Measurements from ENCODE around the gene CIC. TPM values are rescaled to one million over a fixed set of nuclear protein-coding genes. Genes with fewer than 3 reads are reported as not detected.

The CIC gene
- total RNA-seq, 2 donors from 2014 or later, result 112 to 125 TPM

- no peaks in the 10 kb centered on the region for H3K9me3 ChIP-seq (ENCODE audit: control insufficient read depth, low read length, poor library complexity, severe bottlenecking)
- peaks cover 46% of the 10 kb centered on the region for H3K4me1 Mint-ChIP-seq
- peak overlapping the region; percentile 63 for H3K27ac Mint-ChIP-seq
- DNase-seq (no peak), ATAC-seq (no peak)
- peak overlapping the region; percentile 53 for H3K4me3 Mint-ChIP-seq
- H3K27me3 Mint-ChIP-seq, result no peaks in the 10 kb centered on the region
- peaks cover 4% of the 10 kb centered on the region for H3K36me3 Mint-ChIP-seq (ENCODE audit: low read depth)
Measured at GRCh38 chr19:42271861-42272534, 2.9 kb downstream of the CIC start.

- peaks cover 4% of the 10 kb centered on the region for H3K36me3 Mint-ChIP-seq (ENCODE audit: low read depth)
- DNase-seq (no peak), ATAC-seq (no peak)
- H3K27ac Mint-ChIP-seq, result peak overlapping the region; percentile 63
- no peaks in the 10 kb centered on the region for H3K9me3 ChIP-seq (ENCODE audit: control insufficient read depth, low read length, poor library complexity, severe bottlenecking)
- H3K4me1 Mint-ChIP-seq, result peaks cover 46% of the 10 kb centered on the region
- H3K27me3 Mint-ChIP-seq, result no peaks in the 10 kb centered on the region
- peak overlapping the region; percentile 53 for H3K4me3 Mint-ChIP-seq
Measured at GRCh38 chr19:42272535-42272897, 3.5 kb downstream of the CIC start.

GRCh38 chr19:42272989-42273406 is 3.9 kb downstream of the CIC start:
- no peaks in the 10 kb centered on the region for H3K27me3 Mint-ChIP-seq
- DNase-seq (no peak), ATAC-seq (no peak)
- H3K4me3 Mint-ChIP-seq, result no peak overlapping the region
- H3K27ac Mint-ChIP-seq, result no peak overlapping the region
- peaks cover 41% of the 10 kb centered on the region for H3K4me1 Mint-ChIP-seq
- H3K36me3 Mint-ChIP-seq (ENCODE audit: low read depth), result peaks cover 4% of the 10 kb centered on the region
- no peaks in the 10 kb centered on the region for H3K9me3 ChIP-seq (ENCODE audit: control insufficient read depth, low read length, poor library complexity, severe bottlenecking)

- ATAC-seq, result no peak
- peaks cover 4% of the 10 kb centered on the region for H3K36me3 Mint-ChIP-seq (ENCODE audit: low read depth)
- no peak overlapping the region for H3K27ac Mint-ChIP-seq
- H3K4me1 Mint-ChIP-seq, result peaks cover 45% of the 10 kb centered on the region
- H3K9me3 ChIP-seq (ENCODE audit: control insufficient read depth, low read length, poor library complexity, severe bottlenecking), result no peaks in the 10 kb centered on the region
- H3K4me3 Mint-ChIP-seq, result no peak overlapping the region
- no peaks in the 10 kb centered on the region for H3K27me3 Mint-ChIP-seq
- no peak for DNase-seq
Measured at GRCh38 chr19:42273407-42274064, 4.5 kb downstream of the CIC start.

GRCh38 chr19:42274065-42274682 is 5.1 kb downstream of the CIC start:
- DNase-seq, result no peak
- Mint-ChIP-seq H3K4me1 (peaks cover 49% of the 10 kb centered on the region), H3K36me3 (ENCODE audit: low read depth) (peaks cover 4% of the 10 kb centered on the region)

GRCh38 chr19:42275103-42275502 is 6.1 kb downstream of the CIC start:
- Mint-ChIP-seq H3K4me3 (peak overlapping the region; percentile 74), H3K27me3 (no peaks in the 10 kb centered on the region), H3K36me3 (ENCODE audit: low read depth) (peaks cover 2% of the 10 kb centered on the region), H3K4me1 (peaks cover 47% of the 10 kb centered on the region), H3K27ac (peak overlapping the region; percentile 96)
- ATAC-seq (no peak), DNase-seq (no peak)
- no peaks in the 10 kb centered on the region for H3K9me3 ChIP-seq (ENCODE audit: control insufficient read depth, low read length, poor library complexity, severe bottlenecking)

More at GRCh38 chr19:42274065-42274682, 5.1 kb downstream of the CIC start:
- H3K4me3 Mint-ChIP-seq, result no peak overlapping the region
- H3K27me3 Mint-ChIP-seq, result no peaks in the 10 kb centered on the region
- ATAC-seq, result no peak
- no peak overlapping the region for H3K27ac Mint-ChIP-seq
- no peaks in the 10 kb centered on the region for H3K9me3 ChIP-seq (ENCODE audit: control insufficient read depth, low read length, poor library complexity, severe bottlenecking)

- H3K4me3 Mint-ChIP-seq, result peak overlapping the region; percentile 81
- peak overlapping the region; percentile 96 for H3K27ac Mint-ChIP-seq
- H3K4me1 Mint-ChIP-seq, result peaks cover 44% of the 10 kb centered on the region
- peaks cover 2% of the 10 kb centered on the region for H3K36me3 Mint-ChIP-seq (ENCODE audit: low read depth)
- no peak for ATAC-seq
- H3K27me3 Mint-ChIP-seq, result no peaks in the 10 kb centered on the region
- H3K9me3 ChIP-seq (ENCODE audit: control insufficient read depth, low read length, poor library complexity, severe bottlenecking), result no peaks in the 10 kb centered on the region
- no peak for DNase-seq
Measured at GRCh38 chr19:42275517-42275916, 6.5 kb downstream of the CIC start.

GRCh38 chr19:42276284-42276683 is 7.2 kb downstream of the CIC start:
- peaks cover 2% of the 10 kb centered on the region for H3K36me3 Mint-ChIP-seq (ENCODE audit: low read depth)
- H3K9me3 ChIP-seq (ENCODE audit: control insufficient read depth, low read length, poor library complexity, severe bottlenecking), result no peaks in the 10 kb centered on the region
- no peak for DNase-seq
- peak overlapping the region; percentile 81 for H3K4me3 Mint-ChIP-seq
- H3K4me1 Mint-ChIP-seq, result peaks cover 40% of the 10 kb centered on the region
- peak overlapping the region; percentile 96 for H3K27ac Mint-ChIP-seq
- no peaks in the 10 kb centered on the region for H3K27me3 Mint-ChIP-seq
- ATAC-seq, result no peak

GRCh38 chr19:42276821-42277220 is 7.8 kb downstream of the CIC start:
- ATAC-seq (no peak), DNase-seq (no peak)
- Mint-ChIP-seq H3K27me3 (no peaks in the 10 kb centered on the region), H3K4me1 (peaks cover 40% of the 10 kb centered on the region), H3K4me3 (no peak overlapping the region), H3K27ac (peak overlapping the region; percentile 83), H3K36me3 (ENCODE audit: low read depth) (peaks cover 2% of the 10 kb centered on the region)
- no peaks in the 10 kb centered on the region for H3K9me3 ChIP-seq (ENCODE audit: control insufficient read depth, low read length, poor library complexity, severe bottlenecking)

- H3K4me1 Mint-ChIP-seq, result peaks cover 46% of the 10 kb centered on the region
- DNase-seq, result no peak
- peak overlapping the region; percentile 98 for H3K4me3 Mint-ChIP-seq
Measured at GRCh38 chr19:42277821-42278451, 8.9 kb downstream of the CIC start.

GRCh38 chr19:42278452-42279154 is 9.6 kb downstream of the CIC start:
- Mint-ChIP-seq H3K36me3 (ENCODE audit: low read depth) (peaks cover 2% of the 10 kb centered on the region), H3K4me3 (peak overlapping the region; percentile 98), H3K27ac (peak overlapping the region; percentile 95), H3K4me1 (peaks cover 46% of the 10 kb centered on the region), H3K27me3 (no peaks in the 10 kb centered on the region)
- no peaks in the 10 kb centered on the region for H3K9me3 ChIP-seq (ENCODE audit: control insufficient read depth, low read length, poor library complexity, severe bottlenecking)
- ATAC-seq (no peak), DNase-seq (no peak)

More at GRCh38 chr19:42277821-42278451, 8.9 kb downstream of the CIC start:
- peak overlapping the region; percentile 95 for H3K27ac Mint-ChIP-seq
- no peaks in the 10 kb centered on the region for H3K27me3 Mint-ChIP-seq
- H3K36me3 Mint-ChIP-seq (ENCODE audit: low read depth), result peaks cover 2% of the 10 kb centered on the region
- no peaks in the 10 kb centered on the region for H3K9me3 ChIP-seq (ENCODE audit: control insufficient read depth, low read length, poor library complexity, severe bottlenecking)
- ATAC-seq, result no peak

- Mint-ChIP-seq H3K36me3 (ENCODE audit: low read depth) (peaks cover 2% of the 10 kb centered on the region), H3K27me3 (no peaks in the 10 kb centered on the region), H3K4me3 (peak overlapping the region; percentile 98), H3K27ac (peak overlapping the region; percentile 95), H3K4me1 (peaks cover 46% of the 10 kb centered on the region)
- no peaks in the 10 kb centered on the region for H3K9me3 ChIP-seq (ENCODE audit: control insufficient read depth, low read length, poor library complexity, severe bottlenecking)
- ATAC-seq (no peak), DNase-seq (no peak)
Measured at GRCh38 chr19:42279155-42279901, 10.3 kb downstream of the CIC start.

All from T-helper 17 cell (primary cell).